Esophagus (tissue), 2 donors: ENCODE measurements around the gene ALPG. TPM values are rescaled to one million over a fixed set of nuclear protein-coding genes. Genes with fewer than 3 reads are reported as not detected.
"Not testable (repeated sequence)": the region's sequence is repeated elsewhere in the genome, so short reads cannot be mapped to it uniquely, and the experiment has no call there.

Experiments
- H3K27ac ChIP-seq, 2 donors: one replicate each; pipeline ENCODE4 v1.5.1; 2013; ENCODE audit warnings: low read depth in 2 of 2, mild to moderate bottlenecking in 2 of 2, inconsistent platforms in 1 of 2, low read length in 1 of 2, moderate library complexity in 1 of 2
- H3K27me3 ChIP-seq, 2 donors: one replicate each; pipeline ENCODE4 v1.6.1; 2013; ENCODE audit warnings: low read length in 2 of 2, control low read depth in 1 of 2, mild to moderate bottlenecking in 1 of 2; ENCODE audit not compliant: insufficient read depth in 2 of 2, control insufficient read depth in 1 of 2
- H3K36me3 ChIP-seq, 2 donors: one replicate each; pipeline ENCODE4 v1.6.1; 2013; ENCODE audit warnings: low read length in 1 of 2; ENCODE audit not compliant: control insufficient read depth in 2 of 2, insufficient read depth in 2 of 2
- H3K4me1 ChIP-seq, 2 donors: one replicate each; pipeline ENCODE4 v1.6.1; 2013; ENCODE audit warnings: low read length in 1 of 2; ENCODE audit not compliant: control insufficient read depth in 2 of 2, insufficient read depth in 2 of 2
- H3K4me3 ChIP-seq, 2 donors: one replicate each; pipeline ENCODE4 v1.5.1; 2013; ENCODE audit warnings: low read length in 2 of 2, mild to moderate bottlenecking in 2 of 2, low read depth in 1 of 2, moderate library complexity in 1 of 2
- H3K9me3 ChIP-seq, 2 donors: one replicate each; pipeline ENCODE4 v1.6.1; 2013; ENCODE audit warnings: mild to moderate bottlenecking in 2 of 2, low read depth in 1 of 2, low read length in 1 of 2, moderate library complexity in 1 of 2; ENCODE audit not compliant: control insufficient read depth in 2 of 2, insufficient read depth in 1 of 2
- WGBS, 2 donors: extraction: QIAGEN DNeasy Blood & Tissue Kit; methylation state at CpG; one replicate each; pipeline ENCODE4 v1.1.7; 2013; 5-methylcytosine and 5-hydroxymethylcytosine counted together
- polyA plus RNA-seq, 2 donors: library from polyadenylated mRNA; stranded (reverse); fragments of 200-250 nt; gene quantifications; one replicate each; pipeline ENCODE4 v1.2.3, GENCODE V29; 2013
- donor health status: healthy with polysubstance abuse.
- donor health status: Bipolar disorder and iron deficiency.

ALPG gene
- polyA plus RNA-seq, 2 donors = not detected

DNA sequence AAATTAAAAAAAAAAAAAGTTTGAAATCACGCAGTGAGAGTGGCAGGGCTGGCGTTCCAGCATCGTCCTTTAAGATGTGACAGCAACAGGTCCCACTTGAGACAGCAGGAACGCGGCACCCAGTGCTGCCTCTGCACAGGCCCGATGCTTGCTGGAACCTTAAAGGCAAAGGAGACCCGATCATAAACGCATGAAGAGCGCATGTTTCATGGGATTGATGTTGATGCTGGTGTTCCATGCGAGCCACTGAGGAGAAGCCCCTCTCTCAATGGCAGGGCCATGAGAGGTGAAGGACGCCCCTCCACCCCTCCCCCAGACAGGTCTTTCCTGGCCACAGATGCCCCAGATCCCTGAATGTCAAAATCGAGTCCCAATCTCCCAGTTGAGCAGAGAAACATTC, 31.4 kb downstream of the ALPG start:
- Histone ChIP-seq H3K27me3 (no peaks in the 10 kb centered on the region), H3K4me1 (no peaks in the 10 kb centered on the region), H3K9me3 (no peaks in the 10 kb centered on the region), H3K4me3 (no peak overlapping the region), H3K27ac (no peak overlapping the region), H3K36me3 (no peaks in the 10 kb centered on the region)
- WGBS, 2 donors = 86 to 88% methylated on average over 12 of the region's 12 CpGs

DNA sequence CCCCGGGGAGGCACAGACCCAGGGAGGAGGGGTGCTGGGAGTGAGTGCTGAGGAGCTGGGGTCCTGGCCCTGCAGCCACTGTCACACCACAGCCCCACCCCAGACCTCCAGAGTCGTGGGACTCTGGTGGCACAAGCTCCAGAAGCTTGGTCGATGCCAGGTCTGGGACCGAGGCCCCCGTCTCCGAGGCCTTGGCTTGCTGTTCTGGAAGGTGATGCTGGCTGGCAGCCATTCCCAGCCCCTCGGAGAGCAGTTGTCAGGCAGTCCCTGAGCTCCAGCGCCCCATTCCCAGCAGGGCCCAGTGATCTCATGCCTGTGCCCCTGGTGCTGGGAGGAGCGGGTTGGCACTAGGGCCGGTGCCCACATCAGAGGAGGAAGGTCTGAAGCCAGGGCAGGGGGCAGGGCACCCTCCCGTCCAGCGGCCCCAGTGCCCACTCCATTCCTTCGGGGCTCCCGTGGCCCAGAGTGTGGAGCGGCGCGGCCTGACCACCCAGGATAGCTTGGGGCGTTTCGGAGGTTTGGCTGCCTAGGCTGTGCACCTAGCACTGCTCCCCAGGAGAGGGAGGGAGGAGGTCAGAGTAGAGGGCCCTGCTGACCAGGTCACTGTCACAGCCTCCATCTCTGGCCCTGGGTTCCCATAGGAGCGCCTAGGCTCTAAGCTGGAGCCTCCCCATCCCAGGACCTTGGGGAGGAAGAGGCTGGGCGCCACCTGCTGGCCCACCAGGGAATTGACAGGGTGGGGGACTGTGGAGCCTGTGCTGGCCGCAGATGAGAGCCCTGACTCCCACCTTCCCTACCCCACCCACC, 32.5 kb downstream of the ALPG start:
- 71 to 76% methylated on average over 20 of the region's 22 CpGs for WGBS, 2 donors
- Histone ChIP-seq H3K27ac (no peak overlapping the region), H3K4me3 (no peak overlapping the region)

DNA sequence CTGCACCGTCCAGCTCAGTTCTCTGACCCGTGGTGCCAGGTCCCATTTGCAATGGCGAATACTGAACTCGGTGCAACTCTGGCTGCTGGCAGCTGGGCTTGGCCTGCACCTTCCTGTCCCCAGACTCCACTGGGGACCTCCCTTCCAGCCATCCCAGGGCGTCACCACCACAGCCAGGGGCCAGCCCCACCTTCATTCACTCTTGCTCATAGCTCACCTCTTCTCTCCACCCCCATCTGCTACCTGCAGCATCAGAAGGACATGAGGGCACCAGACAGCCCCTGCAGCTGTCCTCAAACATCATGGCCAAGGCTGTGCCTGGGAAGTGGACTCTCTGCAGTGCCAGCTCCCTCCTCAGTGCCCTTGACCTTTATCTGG, 33.1 kb downstream of the ALPG start:
- Histone ChIP-seq H3K36me3 (no peaks in the 10 kb centered on the region), H3K9me3 (no peaks in the 10 kb centered on the region), H3K27ac (no peak overlapping the region), H3K4me3 (no peak overlapping the region), H3K4me1 (no peaks in the 10 kb centered on the region), H3K27me3 (no peaks in the 10 kb centered on the region)
- WGBS, 2 donors = 28 to 56% methylated on average over 1 to 3 of the region's 5 CpGs

More for the DNA sequence above, 32.5 kb downstream of the ALPG start:
- H3K4me1 ChIP-seq = no peaks in the 10 kb centered on the region
- H3K9me3 ChIP-seq = no peaks in the 10 kb centered on the region
- no peaks in the 10 kb centered on the region for H3K27me3 ChIP-seq
- no peaks in the 10 kb centered on the region for H3K36me3 ChIP-seq

- WGBS, 2 donors = 15% methylated on average over 13 to 14 of the region's 16 CpGs
- H3K27ac ChIP-seq, H3K9me3 ChIP-seq, H3K4me1 ChIP-seq, H3K4me3 ChIP-seq, H3K36me3 ChIP-seq, H3K27me3 ChIP-seq: not testable (repeated sequence)
Measured at GRCh38 chr2:232440220-232441018, 33.8 kb downstream of the ALPG start.

- no peak overlapping the region for H3K27ac ChIP-seq
- H3K27me3 ChIP-seq = no peaks in the 10 kb centered on the region
- no peaks in the 10 kb centered on the region for H3K36me3 ChIP-seq
- 75 to 79% methylated on average over 12 of the region's 12 CpGs for WGBS, 2 donors
- H3K4me3 ChIP-seq = no peak overlapping the region
- H3K4me1 ChIP-seq = no peaks in the 10 kb centered on the region
- H3K9me3 ChIP-seq = no peaks in the 10 kb centered on the region
Measured at GRCh38 chr2:232441147-232441651, 34.6 kb downstream of the ALPG start.

- not testable (repeated sequence) for H3K4me3 ChIP-seq, H3K27me3 ChIP-seq, H3K4me1 ChIP-seq, H3K9me3 ChIP-seq, H3K36me3 ChIP-seq, H3K27ac ChIP-seq
- 79 to 86% methylated on average over 9 of the region's 10 CpGs for WGBS, 2 donors
Measured at GRCh38 chr2:232441922-232442321, 35.3 kb downstream of the ALPG start.

- H3K27me3 ChIP-seq, H3K9me3 ChIP-seq, H3K4me1 ChIP-seq, H3K27ac ChIP-seq, H3K36me3 ChIP-seq, H3K4me3 ChIP-seq: not testable (repeated sequence)
- WGBS, 2 donors = 64 to 69% methylated on average over 13 of the region's 13 CpGs
Measured at GRCh38 chr2:232442431-232442830, 35.8 kb downstream of the ALPG start.

DNA sequence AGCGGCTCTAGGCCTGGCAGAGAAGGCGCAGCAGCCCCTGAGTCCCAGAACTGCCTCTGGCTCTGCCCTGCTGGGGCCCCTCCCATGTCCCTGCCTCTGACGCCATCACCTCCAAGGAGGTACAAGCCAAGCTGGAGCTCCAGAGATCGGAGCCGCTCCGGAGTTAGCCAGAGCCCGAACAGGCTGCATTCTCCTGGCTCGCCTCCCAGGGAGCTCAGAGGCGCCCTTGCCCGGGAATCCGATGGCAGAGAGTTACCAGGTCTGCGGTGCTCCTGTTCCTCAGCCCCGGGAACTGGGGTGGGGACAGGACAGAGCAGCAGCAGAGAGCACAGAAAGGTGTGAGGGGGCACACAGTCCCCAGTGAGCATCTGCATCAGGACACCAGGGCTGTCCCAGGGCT, 36.4 kb downstream of the ALPG start:
- not testable (repeated sequence) for H3K4me3 ChIP-seq, H3K27ac ChIP-seq, H3K36me3 ChIP-seq, H3K27me3 ChIP-seq, H3K4me1 ChIP-seq, H3K9me3 ChIP-seq
- WGBS, 2 donors = 76 to 81% methylated on average over 6 to 12 of the region's 13 CpGs

DNA sequence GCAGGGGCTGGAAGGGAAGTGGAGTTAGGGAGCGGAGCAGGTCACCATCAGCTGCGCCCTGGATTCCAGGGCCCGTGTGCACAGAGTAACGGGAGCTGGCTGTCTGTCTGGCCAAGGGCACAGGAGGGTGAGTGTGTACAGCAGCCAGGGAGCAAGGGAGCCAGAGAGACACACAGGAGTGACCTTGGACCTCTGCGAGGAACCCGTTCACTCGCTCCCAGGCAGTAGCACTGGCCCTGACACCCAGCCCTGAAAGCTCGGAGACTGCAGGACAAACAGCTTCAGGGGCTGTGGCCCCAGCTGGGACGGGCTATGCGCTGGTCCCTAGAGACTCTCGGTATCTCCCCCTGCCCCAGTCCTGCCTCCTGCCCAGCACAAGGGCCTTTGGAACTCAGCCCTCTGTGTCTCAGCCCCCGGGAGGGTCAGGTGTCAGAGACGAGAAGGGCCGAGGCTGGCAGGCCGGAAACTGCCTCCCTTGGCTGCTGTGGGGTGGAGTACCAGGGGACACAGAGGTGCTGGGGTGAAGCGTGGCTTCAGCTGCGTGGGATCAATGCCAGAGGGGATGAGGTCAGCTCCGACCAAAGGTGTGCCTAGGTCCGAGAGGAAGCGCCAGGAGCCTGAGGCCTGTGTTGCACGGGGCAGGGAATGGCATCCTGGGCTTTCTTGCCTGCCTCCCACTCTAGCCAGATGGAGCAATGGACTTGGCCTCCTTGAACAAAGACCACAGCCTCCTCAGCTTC, 37.2 kb downstream of the ALPG start:
- not testable (repeated sequence) for H3K9me3 ChIP-seq, H3K4me3 ChIP-seq, H3K27ac ChIP-seq, H3K27me3 ChIP-seq, H3K36me3 ChIP-seq, H3K4me1 ChIP-seq
- WGBS, 2 donors = 63 to 72% methylated on average over 11 to 17 of the region's 21 CpGs
